Measurements from ENCODE around the gene AGBL1.

Gene AGBL1

GRCh38 chr15:86948719-86949118 lies 869.0 kb downstream of the AGBL1 start:
- Histone ChIP-seq H2BK120ac (ENCODE audit: low read depth, low read length) (no peak overlapping the region), H3K27ac (ENCODE audit: low read length, poor library complexity, severe bottlenecking) (no peak overlapping the region), H3K9ac (ENCODE audit: low read length) (no peak overlapping the region), H2AFZ (ENCODE audit: low read depth, low read length) (no peak overlapping the region), H3K14ac (ENCODE audit: low read length in 2 of 2) (no peak overlapping the region), H2BK5ac (ENCODE audit: low read depth, low read length, poor library complexity, severe bottlenecking) (no peak overlapping the region), H4K91ac (ENCODE audit: low read length) (no peak overlapping the region), H3K79me1 (replicated peaks; ENCODE audit: low read length, poor library complexity, severe bottlenecking) (no peaks in the 10 kb centered on the region), H3K23ac (ENCODE audit: low read length in 2 of 2) (no peak overlapping the region), H3K36me3 (ENCODE audit: control insufficient read depth in 1 of 2, insufficient read depth in 2 of 2, low read depth in 1 of 2, low read length in 2 of 2) (no peaks in the 10 kb centered on the region), H2BK15ac (ENCODE audit: low read depth, poor library complexity, severe bottlenecking) (no peak overlapping the region), H3K4me2 (ENCODE audit: low read length, poor library complexity, severe bottlenecking) (no peak overlapping the region), H3K27me3 (ENCODE audit: control insufficient read depth in 1 of 2, insufficient read depth in 1 of 2, low read length in 2 of 2) (no peaks in the 10 kb centered on the region), H3K4ac (ENCODE audit: low read depth in 1 of 2, low read length in 2 of 2) (no peak overlapping the region), H3K4me1 (ENCODE audit: control insufficient read depth, insufficient read depth, low read depth, low read length) (no peaks in the 10 kb centered on the region), H4K8ac (ENCODE audit: low read length) (no peak overlapping the region), H2BK12ac (ENCODE audit: low read length in 2 of 2) (no peak overlapping the region), H3K9me3 (ENCODE audit: control insufficient read depth, low read length) (no peaks in the 10 kb centered on the region), H3K18ac (ENCODE audit: low read depth in 1 of 2, low read length in 2 of 2) (no peak overlapping the region), H2AK5ac (ENCODE audit: low read length, severe bottlenecking) (no peak overlapping the region), H3K4me3 (ENCODE audit: insufficient read depth in 1 of 2, low read depth in 1 of 2, low read length in 2 of 2) (no peak overlapping the region)
- no peak for DNase-seq
- WGBS, result 93% methylated on average over 3 of the region's 4 CpGs

- Histone ChIP-seq H2BK12ac (ENCODE audit: low read length in 2 of 2) (no peak overlapping the region), H3K23ac (ENCODE audit: low read length in 2 of 2) (no peak overlapping the region), H2AK5ac (ENCODE audit: low read length, severe bottlenecking) (no peak overlapping the region), H3K4me1 (ENCODE audit: control insufficient read depth, insufficient read depth, low read depth, low read length) (no peaks in the 10 kb centered on the region), H3K27ac (ENCODE audit: low read length, poor library complexity, severe bottlenecking) (no peak overlapping the region), H2BK120ac (ENCODE audit: low read depth, low read length) (no peak overlapping the region), H3K9me3 (ENCODE audit: control insufficient read depth, low read length) (no peaks in the 10 kb centered on the region), H2BK15ac (ENCODE audit: low read depth, poor library complexity, severe bottlenecking) (no peak overlapping the region), H2AFZ (ENCODE audit: low read depth, low read length) (no peak overlapping the region), H3K4ac (ENCODE audit: low read depth in 1 of 2, low read length in 2 of 2) (no peak overlapping the region), H3K4me2 (ENCODE audit: low read length, poor library complexity, severe bottlenecking) (no peak overlapping the region), H4K8ac (ENCODE audit: low read length) (no peak overlapping the region), H3K79me1 (replicated peaks; ENCODE audit: low read length, poor library complexity, severe bottlenecking) (no peaks in the 10 kb centered on the region), H2BK5ac (ENCODE audit: low read depth, low read length, poor library complexity, severe bottlenecking) (no peak overlapping the region), H3K4me3 (ENCODE audit: insufficient read depth in 1 of 2, low read depth in 1 of 2, low read length in 2 of 2) (no peak overlapping the region), H3K9ac (ENCODE audit: low read length) (no peak overlapping the region), H3K27me3 (ENCODE audit: control insufficient read depth in 1 of 2, insufficient read depth in 1 of 2, low read length in 2 of 2) (no peaks in the 10 kb centered on the region), H3K14ac (ENCODE audit: low read length in 2 of 2) (no peak overlapping the region), H3K36me3 (ENCODE audit: control insufficient read depth in 1 of 2, insufficient read depth in 2 of 2, low read depth in 1 of 2, low read length in 2 of 2) (no peaks in the 10 kb centered on the region), H4K91ac (ENCODE audit: low read length) (no peak overlapping the region), H3K18ac (ENCODE audit: low read depth in 1 of 2, low read length in 2 of 2) (no peak overlapping the region)
- DNase-seq, result no peak
These were observed 879.6 kb downstream of the AGBL1 start for GRCh38 chr15:86959254-86959653.

GRCh38 chr15:86961669-86962068 lies 882.0 kb downstream of the AGBL1 start:
- Histone ChIP-seq H3K18ac (ENCODE audit: low read depth in 1 of 2, low read length in 2 of 2) (no peak overlapping the region), H3K4me3 (ENCODE audit: insufficient read depth in 1 of 2, low read depth in 1 of 2, low read length in 2 of 2) (no peak overlapping the region), H2BK120ac (ENCODE audit: low read depth, low read length) (no peak overlapping the region), H3K27me3 (ENCODE audit: control insufficient read depth in 1 of 2, insufficient read depth in 1 of 2, low read length in 2 of 2) (no peaks in the 10 kb centered on the region), H4K8ac (ENCODE audit: low read length) (no peak overlapping the region), H3K9me3 (ENCODE audit: control insufficient read depth, low read length) (no peaks in the 10 kb centered on the region), H2AK5ac (ENCODE audit: low read length, severe bottlenecking) (no peak overlapping the region), H3K23ac (ENCODE audit: low read length in 2 of 2) (no peak overlapping the region), H3K4me2 (ENCODE audit: low read length, poor library complexity, severe bottlenecking) (no peak overlapping the region), H3K4me1 (ENCODE audit: control insufficient read depth, insufficient read depth, low read depth, low read length) (no peaks in the 10 kb centered on the region), H2BK15ac (ENCODE audit: low read depth, poor library complexity, severe bottlenecking) (no peak overlapping the region), H3K36me3 (ENCODE audit: control insufficient read depth in 1 of 2, insufficient read depth in 2 of 2, low read depth in 1 of 2, low read length in 2 of 2) (no peaks in the 10 kb centered on the region), H3K9ac (ENCODE audit: low read length) (no peak overlapping the region), H3K79me1 (replicated peaks; ENCODE audit: low read length, poor library complexity, severe bottlenecking) (no peaks in the 10 kb centered on the region), H2BK12ac (ENCODE audit: low read length in 2 of 2) (no peak overlapping the region), H3K14ac (ENCODE audit: low read length in 2 of 2) (no peak overlapping the region), H2AFZ (ENCODE audit: low read depth, low read length) (no peak overlapping the region), H3K27ac (ENCODE audit: low read length, poor library complexity, severe bottlenecking) (no peak overlapping the region), H4K91ac (ENCODE audit: low read length) (no peak overlapping the region), H2BK5ac (ENCODE audit: low read depth, low read length, poor library complexity, severe bottlenecking) (no peak overlapping the region), H3K4ac (ENCODE audit: low read depth in 1 of 2, low read length in 2 of 2) (no peak overlapping the region)
- whole genome bisulfite sequencing, result 89% methylated on average over 1 of the region's 3 CpGs
- DNase-seq, result no peak

- Histone ChIP-seq H3K79me1 (replicated peaks; ENCODE audit: low read length, poor library complexity, severe bottlenecking) (no peaks in the 10 kb centered on the region), H2AFZ (ENCODE audit: low read depth, low read length) (no peak overlapping the region), H3K9me3 (ENCODE audit: control insufficient read depth, low read length) (peaks cover 2% of the 10 kb centered on the region), H4K8ac (ENCODE audit: low read length) (no peak overlapping the region), H2AK5ac (ENCODE audit: low read length, severe bottlenecking) (no peak overlapping the region), H3K4me2 (ENCODE audit: low read length, poor library complexity, severe bottlenecking) (no peak overlapping the region), H2BK5ac (ENCODE audit: low read depth, low read length, poor library complexity, severe bottlenecking) (no peak overlapping the region), H3K36me3 (ENCODE audit: control insufficient read depth in 1 of 2, insufficient read depth in 2 of 2, low read depth in 1 of 2, low read length in 2 of 2) (no peaks in the 10 kb centered on the region), H2BK12ac (ENCODE audit: low read length in 2 of 2) (no peak overlapping the region), H2BK15ac (ENCODE audit: low read depth, poor library complexity, severe bottlenecking) (no peak overlapping the region), H4K91ac (ENCODE audit: low read length) (no peak overlapping the region), H3K4ac (ENCODE audit: low read depth in 1 of 2, low read length in 2 of 2) (no peak overlapping the region), H3K4me1 (ENCODE audit: control insufficient read depth, insufficient read depth, low read depth, low read length) (no peaks in the 10 kb centered on the region), H3K4me3 (ENCODE audit: insufficient read depth in 1 of 2, low read depth in 1 of 2, low read length in 2 of 2) (no peak overlapping the region), H3K23ac (ENCODE audit: low read length in 2 of 2) (no peak overlapping the region), H3K27ac (ENCODE audit: low read length, poor library complexity, severe bottlenecking) (no peak overlapping the region), H3K27me3 (ENCODE audit: control insufficient read depth in 1 of 2, insufficient read depth in 1 of 2, low read length in 2 of 2) (no peaks in the 10 kb centered on the region), H3K14ac (ENCODE audit: low read length in 2 of 2) (no peak overlapping the region), H2BK120ac (ENCODE audit: low read depth, low read length) (no peak overlapping the region), H3K18ac (ENCODE audit: low read depth in 1 of 2, low read length in 2 of 2) (no peak overlapping the region), H3K9ac (ENCODE audit: low read length) (no peak overlapping the region)
- no peak for DNase-seq
- WGBS, result no CpG with 5 or more reads among the region's 1 CpG
These were observed 884.6 kb downstream of the AGBL1 start for GRCh38 chr15:86964271-86964670.

Data from mesenchymal stem cell (in vitro differentiated cells and primary cell).